SIG-M5 (cell line): ENCODE data around the gene ATP8A1.
"Not testable (repeated sequence)": the region's sequence is repeated elsewhere in the genome, so short reads cannot be mapped to it uniquely, and the experiment has no call there.

ENCODE experiments used
- DNase-seq: peaks from one replicate; lab custom pipeline; 2025; lab: John Stamatoyannopoulos, UW

ATP8A1 gene

GRCh38 chr4:42501624-42502401 lies 155.1 kb downstream of the ATP8A1 start:
- DNase-seq, result no peak

- DNase-seq, result no peak
Observed at GRCh38 chr4:42498040-42498439, 158.9 kb downstream of the ATP8A1 start.

- DNase-seq, result no peak
Observed at GRCh38 chr4:42497142-42497910, 159.6 kb downstream of the ATP8A1 start.

- DNase-seq, result no peak
Observed at GRCh38 chr4:42492962-42493361, 163.9 kb downstream of the ATP8A1 start.

- no peak for DNase-seq
Observed at GRCh38 chr4:42490015-42490414, 166.9 kb downstream of the ATP8A1 start.

GRCh38 chr4:42489095-42489494 lies 167.8 kb downstream of the ATP8A1 start:
- no peak for DNase-seq

GRCh38 chr4:42488554-42488953 lies 168.4 kb downstream of the ATP8A1 start:
- DNase-seq, result no peak

- no peak for DNase-seq
Observed at GRCh38 chr4:42488114-42488513, 168.8 kb downstream of the ATP8A1 start.

GRCh38 chr4:42487230-42487629 lies 169.7 kb downstream of the ATP8A1 start:
- DNase-seq, result no peak

GRCh38 chr4:42486156-42486555 lies 170.7 kb downstream of the ATP8A1 start:
- not testable (repeated sequence) for DNase-seq

- no peak for DNase-seq
Observed at GRCh38 chr4:42484630-42485029, 172.3 kb downstream of the ATP8A1 start.

GRCh38 chr4:42483426-42484379 lies 173.2 kb downstream of the ATP8A1 start:
- no peak for DNase-seq

- DNase-seq, result no peak
Observed at GRCh38 chr4:42482516-42483327, 174.2 kb downstream of the ATP8A1 start.

- no peak for DNase-seq
Observed at GRCh38 chr4:42480717-42481116, 176.2 kb downstream of the ATP8A1 start.

- no peak for DNase-seq
Observed at GRCh38 chr4:42480281-42480680, 176.6 kb downstream of the ATP8A1 start.

GRCh38 chr4:42478946-42479345 lies 178.0 kb downstream of the ATP8A1 start:
- no peak for DNase-seq

GRCh38 chr4:42478509-42478908 lies 178.4 kb downstream of the ATP8A1 start:
- DNase-seq, result no peak

GRCh38 chr4:42474406-42474805 lies 182.5 kb downstream of the ATP8A1 start:
- DNase-seq, result no peak

- DNase-seq, result no peak
Observed at GRCh38 chr4:42473071-42473684, 183.7 kb downstream of the ATP8A1 start.

GRCh38 chr4:42471896-42472295 lies 185.0 kb downstream of the ATP8A1 start:
- no peak for DNase-seq

GRCh38 chr4:42470023-42470422 lies 186.9 kb downstream of the ATP8A1 start:
- no peak for DNase-seq
